EH (cell line): ENCODE results near the gene SIL1.

Source experiments
- DNase-seq: peaks from one replicate; pipeline ENCODE4 v3.0.0-alpha.2; 2015; ENCODE audit warnings: low read depth

SIL1 gene

GRCh38 chr5:138955013-138955660 is 243.0 kb downstream of the SIL1 start:
- no peak for DNase-seq

DNA sequence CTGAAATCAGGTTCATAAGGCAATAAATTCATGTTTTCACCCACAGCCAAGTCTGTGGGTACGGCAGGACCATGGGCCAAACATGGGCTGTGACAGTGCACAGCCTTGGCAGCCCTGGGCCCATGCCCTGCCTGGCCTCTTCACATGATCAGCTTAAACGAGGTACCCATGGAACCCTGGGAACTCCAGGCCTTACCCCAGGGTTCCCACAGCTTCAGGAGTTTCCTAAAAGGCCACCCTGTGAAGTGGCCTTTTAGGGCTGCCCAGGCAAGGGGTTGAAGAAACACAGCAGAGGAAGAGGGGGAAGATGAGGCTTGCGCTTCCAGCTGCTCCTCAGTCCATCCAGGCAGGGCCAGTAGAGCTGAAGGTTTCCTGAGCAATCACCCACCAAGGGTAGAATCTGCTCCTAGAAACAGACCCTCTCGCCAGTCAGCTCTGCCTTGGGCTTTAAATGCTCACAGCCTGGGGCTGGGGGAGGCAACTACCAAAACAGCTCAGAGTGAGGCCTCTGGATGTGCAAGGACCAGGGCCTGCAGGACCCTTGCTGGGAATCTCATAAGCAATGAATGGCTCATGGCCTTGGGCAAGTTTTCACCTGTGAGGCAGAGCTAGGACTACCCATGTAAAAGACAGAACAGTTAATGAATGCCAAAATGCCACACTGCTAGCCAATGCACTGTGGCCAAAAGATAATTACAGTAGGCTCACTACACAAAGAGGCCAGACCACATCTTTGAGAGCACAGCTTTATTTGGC is 243.7 kb downstream of the SIL1 start:
- DNase-seq = no peak

DNA sequence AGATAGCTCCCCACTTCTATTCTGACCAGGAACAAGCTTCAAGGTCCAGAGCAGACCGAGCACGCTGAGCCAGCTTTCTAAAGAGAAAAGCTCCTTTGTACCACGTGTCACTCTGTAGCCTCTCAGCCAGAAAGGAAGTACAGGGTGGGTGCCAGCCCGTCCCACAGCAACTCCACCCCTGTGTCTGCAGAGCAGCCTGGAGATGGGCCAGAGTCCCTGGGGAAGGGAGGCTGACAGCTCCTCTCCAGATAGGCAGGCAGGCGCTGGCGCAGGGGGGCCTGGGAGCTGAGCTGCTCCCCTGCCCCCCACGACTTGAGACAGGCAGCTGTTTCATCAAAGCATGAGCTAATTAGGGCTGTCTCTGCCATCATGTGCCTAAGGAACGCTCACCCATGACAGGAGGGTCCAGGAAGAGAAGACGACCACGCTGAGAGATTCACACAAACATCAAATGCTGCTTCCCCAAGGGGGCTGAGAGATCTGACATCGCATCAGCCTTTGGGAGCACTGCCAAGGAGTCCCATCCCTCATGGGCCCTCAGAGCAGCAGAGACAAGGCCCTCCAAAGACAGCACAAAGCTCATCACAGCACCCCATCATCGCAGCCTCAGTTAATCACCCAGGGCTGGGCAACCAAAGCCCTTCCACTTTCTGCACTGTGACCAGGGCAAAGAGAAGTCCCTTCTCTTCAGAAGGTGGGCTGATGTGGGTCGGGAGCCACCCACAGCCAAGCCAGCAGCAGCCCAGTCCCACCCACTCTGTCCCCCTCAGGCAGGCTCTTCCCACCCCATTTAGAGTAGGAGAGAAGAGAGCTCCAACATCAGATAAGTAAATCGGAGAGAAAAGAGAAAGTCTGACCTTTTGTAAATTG is 244.5 kb downstream of the SIL1 start:
- peak; percentile 81 for DNase-seq

GRCh38 chr5:138952962-138953361 is 245.2 kb downstream of the SIL1 start:
- no peak for DNase-seq

- DNase-seq = no peak
Observed at GRCh38 chr5:138951986-138952735, 246.0 kb downstream of the SIL1 start.

DNA sequence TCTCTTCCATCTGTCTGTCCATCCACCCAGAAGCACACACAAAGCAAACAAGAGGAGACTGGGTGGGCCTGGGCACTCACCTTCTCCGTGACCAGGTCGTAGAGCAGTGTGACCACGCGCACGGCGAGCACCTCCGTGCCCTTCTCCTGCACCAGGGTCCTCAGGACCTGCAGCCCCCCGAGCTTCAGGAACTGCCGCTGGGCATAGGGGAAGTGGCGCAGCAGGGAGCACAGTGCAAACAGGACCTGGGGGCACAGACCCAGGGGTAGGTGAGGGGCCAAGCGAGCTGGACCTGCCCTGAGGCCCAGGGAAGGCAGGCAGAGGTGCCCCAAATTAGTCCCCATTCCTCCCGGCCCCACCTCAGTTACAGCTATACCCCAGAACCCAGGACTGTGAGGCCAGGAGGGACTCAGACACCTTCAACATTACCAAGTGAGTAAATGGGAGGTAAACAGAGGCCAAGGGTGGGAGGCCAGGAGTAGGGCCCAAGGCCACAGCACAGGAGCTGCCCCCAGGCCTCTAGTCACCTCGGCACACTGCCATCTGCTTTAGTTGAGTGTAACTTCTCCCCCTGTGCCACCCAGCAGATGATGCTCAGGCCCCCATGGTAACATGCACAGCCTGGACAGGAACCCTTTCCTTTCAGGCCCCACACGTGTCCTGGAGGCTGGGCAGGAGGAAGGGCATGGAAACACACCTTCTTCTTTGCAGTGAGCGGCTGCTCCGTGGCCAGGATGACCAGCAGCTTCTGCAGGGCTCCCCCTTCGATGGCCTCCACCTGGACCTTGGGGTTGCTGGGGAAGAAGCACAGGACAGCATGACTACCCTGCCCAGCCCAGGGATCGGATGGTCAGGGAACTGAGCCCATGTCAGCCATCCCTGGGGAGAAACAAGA is 246.8 kb downstream of the SIL1 start:
- DNase-seq = no peak

DNA sequence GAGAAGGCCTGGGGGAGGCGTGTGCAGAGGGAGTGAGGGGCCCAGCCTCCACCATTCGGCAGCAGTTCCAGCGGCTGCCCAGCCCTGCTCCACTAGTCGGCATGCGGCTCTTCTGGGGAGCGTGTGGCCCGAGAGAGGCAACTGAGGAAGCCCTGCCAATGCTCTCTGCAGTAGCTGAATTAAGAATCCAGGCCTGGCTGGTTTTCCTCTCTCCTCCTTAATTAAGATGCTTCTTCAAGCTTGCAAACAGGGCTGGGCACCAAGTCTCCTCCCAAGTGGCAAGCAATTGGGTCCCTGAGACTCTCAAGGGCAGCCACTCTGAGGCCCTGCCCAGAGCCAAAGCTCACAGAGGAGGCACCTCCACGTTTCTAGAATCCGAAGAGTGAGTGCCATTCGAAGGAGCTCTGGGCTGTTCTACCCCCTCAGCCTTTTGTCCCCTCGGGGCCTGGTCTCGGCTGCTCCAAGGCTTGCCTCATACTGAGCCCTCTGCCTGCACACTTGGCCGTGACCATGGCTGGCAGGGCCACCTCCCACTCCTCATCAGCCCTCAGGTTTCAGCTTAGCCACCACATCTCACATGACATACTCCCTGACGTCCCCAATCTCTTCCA is 247.6 kb downstream of the SIL1 start:
- DNase-seq = no peak

DNA sequence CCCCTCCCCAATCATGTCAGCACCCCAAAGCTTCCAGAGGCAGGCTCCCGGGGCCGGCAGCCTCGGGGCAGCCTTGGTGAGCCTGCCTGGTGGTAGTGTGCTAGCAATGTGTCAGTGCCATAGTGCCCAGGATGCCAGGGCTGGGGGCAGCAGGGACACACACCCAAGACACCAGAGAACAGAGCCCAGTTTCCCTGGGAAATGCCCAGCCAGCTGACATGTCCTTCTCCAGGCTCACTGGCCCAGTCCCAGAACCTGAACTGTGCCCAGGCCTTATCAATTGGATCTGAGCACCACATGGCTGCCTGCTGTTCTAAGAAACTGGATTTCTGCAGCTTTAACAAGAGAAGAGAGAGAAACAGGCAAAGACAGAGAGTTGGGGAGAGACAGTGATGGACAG is 248.2 kb downstream of the SIL1 start:
- DNase-seq = no peak

- DNase-seq = no peak
Observed at GRCh38 chr5:138949223-138949574, 249.0 kb downstream of the SIL1 start.

DNA sequence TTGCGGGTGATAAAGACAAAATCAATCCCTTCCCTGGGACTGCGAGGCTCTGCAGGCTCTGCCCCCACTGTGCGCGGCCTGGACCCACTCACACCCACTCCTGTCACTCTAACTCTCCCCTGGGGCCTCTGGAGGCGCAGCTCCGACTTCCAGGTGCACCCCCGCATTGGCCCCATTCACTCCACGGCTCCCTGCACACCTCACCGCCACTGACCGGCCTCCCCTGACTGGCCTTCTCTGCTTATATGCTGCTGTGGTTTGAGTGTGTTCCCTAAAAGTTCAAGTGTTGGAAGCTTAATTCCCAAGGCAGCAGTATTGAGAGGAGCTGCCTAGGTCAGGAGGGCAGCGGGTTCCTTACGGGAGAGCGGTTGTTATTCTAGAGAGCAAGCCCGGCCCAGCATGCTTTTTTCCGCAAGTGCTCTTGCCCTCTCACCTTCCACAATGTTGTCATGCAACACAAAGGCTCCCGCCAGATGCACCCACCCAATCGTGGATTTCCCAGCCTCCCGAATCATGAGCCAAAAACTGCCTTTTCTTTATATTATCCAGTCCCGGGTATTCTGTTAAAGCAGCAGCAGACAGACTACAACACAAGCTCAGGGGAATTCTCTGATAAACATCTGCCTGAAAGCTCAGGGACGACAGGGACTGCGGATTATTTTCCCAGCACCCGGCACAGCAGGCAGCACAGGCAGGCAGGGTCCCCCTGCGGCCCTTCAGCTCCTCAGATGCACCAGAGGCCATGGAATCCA is 249.5 kb downstream of the SIL1 start:
- DNase-seq = no peak

DNA sequence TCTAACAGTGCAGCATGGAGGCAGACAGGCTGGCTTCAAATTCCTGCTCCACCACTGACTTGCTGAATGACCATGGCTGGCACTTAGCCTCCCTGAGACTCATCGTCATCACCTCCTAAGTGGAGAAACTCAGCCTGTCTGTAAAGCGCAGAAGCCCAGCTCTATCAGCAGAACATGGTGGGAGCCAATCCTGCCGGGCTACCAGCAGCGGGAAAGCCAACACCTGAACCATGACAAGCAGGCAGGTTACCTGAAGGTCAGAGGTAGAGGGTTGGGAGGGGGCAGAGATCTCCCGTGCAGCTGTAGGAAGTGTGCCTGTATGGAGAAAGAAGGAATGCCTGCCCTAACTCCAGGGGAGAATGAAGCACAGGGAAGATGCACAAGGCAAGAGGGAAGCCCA is 250.4 kb downstream of the SIL1 start:
- DNase-seq = no peak

GRCh38 chr5:138946831-138947560 is 251.2 kb downstream of the SIL1 start:
- no peak for DNase-seq

DNA sequence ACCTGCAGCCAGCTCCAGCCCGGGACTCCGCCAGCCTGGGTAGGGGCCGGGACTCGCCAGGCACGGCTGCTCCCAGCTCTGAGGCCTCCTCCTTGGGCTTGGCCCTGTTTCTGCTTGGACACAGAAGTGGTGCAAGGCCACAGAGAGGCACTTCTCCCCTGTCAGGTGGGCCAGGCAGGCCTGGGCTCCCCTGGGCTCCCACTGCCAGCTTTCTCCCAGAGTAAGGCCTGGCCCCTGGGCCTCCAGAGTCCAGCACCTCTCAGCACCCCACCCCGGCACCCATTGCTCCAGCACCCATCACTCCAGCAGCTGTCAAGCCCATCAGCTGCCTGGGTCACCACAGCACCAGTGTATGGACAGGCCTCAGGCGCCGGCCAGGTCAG is 251.9 kb downstream of the SIL1 start:
- DNase-seq = no peak

GRCh38 chr5:138945421-138946240 is 252.5 kb downstream of the SIL1 start:
- DNase-seq = no peak

DNA sequence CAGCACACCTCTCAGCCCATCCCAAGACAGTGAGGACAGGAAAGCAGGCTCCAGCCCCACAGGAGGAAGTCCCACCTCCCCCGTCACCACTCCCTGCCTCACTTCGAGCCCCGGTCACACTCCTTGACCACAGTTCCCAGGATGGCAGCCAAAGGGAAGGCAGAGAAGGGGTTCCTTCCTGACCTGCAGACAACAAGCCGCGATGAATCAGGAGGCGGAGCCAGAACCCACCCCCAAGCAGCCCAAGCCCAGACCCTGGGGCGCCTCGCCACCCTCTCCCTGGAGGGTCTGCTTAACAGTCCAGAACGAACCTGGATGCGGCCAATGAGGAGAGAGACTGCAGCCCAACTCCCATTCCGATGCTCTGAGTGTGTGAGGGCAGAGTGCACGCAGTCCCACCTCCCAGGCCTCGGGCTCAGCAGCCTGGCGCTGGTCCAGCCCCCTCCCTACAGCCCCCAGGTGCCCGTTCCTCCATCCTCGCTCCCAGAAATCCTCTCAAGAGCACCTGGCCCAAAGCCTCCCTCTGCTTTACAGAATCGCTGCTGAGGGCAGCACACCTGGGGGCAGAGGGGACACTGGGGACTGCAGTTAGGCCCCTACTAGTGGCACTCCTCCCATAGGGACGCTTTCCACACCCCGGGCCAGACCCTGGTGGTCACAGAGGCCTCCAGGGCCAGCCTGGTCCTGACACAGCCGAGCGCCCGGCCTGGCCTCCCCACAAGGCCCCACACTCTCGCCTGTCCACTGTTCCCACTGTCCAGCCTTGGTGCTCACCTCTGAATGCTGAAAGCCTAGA is 253.4 kb downstream of the SIL1 start:
- peak; percentile 19 for DNase-seq

- DNase-seq = no peak
Observed at GRCh38 chr5:138943599-138944173, 254.5 kb downstream of the SIL1 start.

- DNase-seq = no peak
Observed at GRCh38 chr5:138942861-138943260, 255.3 kb downstream of the SIL1 start.
